ENCODE results near the gene NIFK.

- TF ChIP-seq EP300 (IDR thresholded peaks at IDR 0.05) (no peak), CTCF (IDR thresholded peaks at IDR 0.05) (no peak), POLR2A (IDR thresholded peaks at IDR 0.05) (no peak), POLR2AphosphoS5 (IDR thresholded peaks at IDR 0.05) (no peak)
Observed at GRCh38 chr2:121716126-121716525, 20.5 kb downstream of the NIFK start.

Data from suprapubic skin (tissue), 4 donors.